SU-DHL-6 (cell line): ENCODE measurements around the gene PSMC2.

Experiments
- H2AFZ ChIP-seq: fragments of 200-600 bp; sonication (generic); 2 replicates; pipeline ENCODE4 v1.6.1; 2014; ENCODE audit warnings: low read depth, mild to moderate bottlenecking, moderate library complexity, mixed read lengths, antibody characterized with exemption, low read length; ENCODE audit not compliant: severe bottlenecking
- H3F3A ChIP-seq: fragments of 200-600 bp; shearing (Covaris generic); 2 replicates; pipeline ENCODE4 v1.6.0; 2016; ENCODE audit warnings: antibody characterized with exemption, mild to moderate bottlenecking; ENCODE audit not compliant: insufficient read depth
- H3K27ac ChIP-seq: fragments of 200-600 bp; sonication (generic); 2 replicates; pipeline ENCODE4 v1.5.1; 2016; ENCODE audit warnings: low read depth, mild to moderate bottlenecking, low read length, moderate library complexity, mixed read lengths
- H3K27me3 ChIP-seq: fragments of 200-600 bp; sonication (generic), shearing (Covaris generic); 2 replicates; pipeline ENCODE4 v1.6.0; 2014; ENCODE audit warnings: mild to moderate bottlenecking, low read length
- H3K36me3 ChIP-seq: fragments of 200-600 bp; sonication (generic); 2 replicates; pipeline ENCODE4 v1.6.1; 2014; ENCODE audit warnings: mild to moderate bottlenecking, low read length, mixed read lengths
- H3K4me2 ChIP-seq: fragments of 300-600, 200-600 bp; shearing (Covaris generic), sonication (generic); 2 replicates; pipeline ENCODE4 v1.6.0; 2014; ENCODE audit warnings: low read length, low read depth, mild to moderate bottlenecking; ENCODE audit not compliant: poor library complexity, severe bottlenecking
- H3K4me3 ChIP-seq: fragments of 200-600 bp; sonication (generic); 2 replicates; pipeline ENCODE4 v1.5.1; 2014; ENCODE audit warnings: antibody characterized with exemption, low read length, mild to moderate bottlenecking, mixed read lengths; ENCODE audit not compliant: insufficient read depth, poor library complexity, severe bottlenecking
- H3K79me2 ChIP-seq: fragments of 200-600 bp; sonication (generic); 2 replicates; pipeline ENCODE4 v1.6.1; 2014; ENCODE audit warnings: mild to moderate bottlenecking, low read length, moderate library complexity; ENCODE audit not compliant: insufficient read depth
- H3K9ac ChIP-seq: fragments of 200-600 bp; sonication (generic); 2 replicates; pipeline ENCODE4 v1.7.0; 2014; ENCODE audit warnings: mild to moderate bottlenecking, low read length
- H3K9me2 ChIP-seq: fragments of 200-600 bp; sonication (generic); replicated peaks from 2 replicates; pipeline ENCODE4 v1.6.1; 2014; ENCODE audit warnings: low read length; ENCODE audit not compliant: insufficient read depth
- H3K9me3 ChIP-seq: fragments of 200-600 bp; sonication (generic); 2 replicates; pipeline ENCODE4 v1.6.1; 2014; ENCODE audit warnings: low read length, mixed read lengths; ENCODE audit not compliant: insufficient read depth
- H4K20me1 ChIP-seq: fragments of 200-600 bp; sonication (generic); 2 replicates; pipeline ENCODE4 v1.6.1; 2014; ENCODE audit warnings: low read depth, mild to moderate bottlenecking, antibody characterized with exemption, low read length, moderate library complexity, mixed read lengths
- CTCF ChIP-seq: fragments of 200-600 bp; sonication (generic); IDR thresholded peaks from one replicate; pipeline ENCODE4 v1.5.1; 2017; ENCODE audit warnings: antibody characterized with exemption, mild to moderate bottlenecking, low read length, moderate library complexity; ENCODE audit not compliant: insufficient read depth, poor library complexity, severe bottlenecking
- EZH2phosphoT487 ChIP-seq: fragments of 200-600 bp; sonication (generic), shearing (Covaris generic); conservative IDR thresholded peaks from 2 replicates; pipeline ENCODE4 v1.6.1; 2018; ENCODE audit warnings: mild to moderate bottlenecking, antibody characterized with exemption, low read length, moderate library complexity, mixed read lengths

PSMC2 gene

GRCh38 chr7:103380395-103381191 is 33.1 kb downstream of the PSMC2 start:
- no peak overlapping the region for H3K27ac ChIP-seq
- H2AFZ ChIP-seq: no peak overlapping the region
- no peaks in the 10 kb centered on the region for H3K9me3 ChIP-seq
- no peak overlapping the region for H3K4me2 ChIP-seq
- TF ChIP-seq CTCF: no peak
- no peaks in the 10 kb centered on the region for H3K27me3 ChIP-seq
- no peak overlapping the region for H3K4me3 ChIP-seq
- no peak overlapping the region for H3K9ac ChIP-seq
- H3F3A ChIP-seq: no peaks in the 10 kb centered on the region
- H4K20me1 ChIP-seq: no peaks in the 10 kb centered on the region
- H3K79me2 ChIP-seq: no peaks in the 10 kb centered on the region
- H3K9me2 ChIP-seq: no peaks in the 10 kb centered on the region
- no peaks in the 10 kb centered on the region for H3K36me3 ChIP-seq

GRCh38 chr7:103381280-103382031 is 34.0 kb downstream of the PSMC2 start:
- Histone ChIP-seq H3K27me3 (no peaks in the 10 kb centered on the region), H3K9ac (no peak overlapping the region), H3K4me2 (no peak overlapping the region), H3K27ac (no peak overlapping the region), H3K36me3 (no peaks in the 10 kb centered on the region), H4K20me1 (no peaks in the 10 kb centered on the region), H2AFZ (no peak overlapping the region), H3K79me2 (no peaks in the 10 kb centered on the region), H3K9me3 (no peaks in the 10 kb centered on the region), H3K9me2 (no peaks in the 10 kb centered on the region), H3K4me3 (no peak overlapping the region), H3F3A (no peaks in the 10 kb centered on the region)
- TF ChIP-seq EZH2phosphoT487: no peak
- no peak for TF ChIP-seq CTCF

GRCh38 chr7:103382032-103382402 is 34.6 kb downstream of the PSMC2 start:
- TF ChIP-seq CTCF: no peak
- no peak for TF ChIP-seq EZH2phosphoT487
- H3F3A ChIP-seq: no peaks in the 10 kb centered on the region
- H4K20me1 ChIP-seq: no peaks in the 10 kb centered on the region
- no peaks in the 10 kb centered on the region for H3K9me2 ChIP-seq
- H2AFZ ChIP-seq: no peak overlapping the region
- H3K9ac ChIP-seq: no peak overlapping the region
- H3K27me3 ChIP-seq: no peaks in the 10 kb centered on the region
- no peak overlapping the region for H3K4me2 ChIP-seq
- H3K79me2 ChIP-seq: no peaks in the 10 kb centered on the region
- H3K27ac ChIP-seq: no peak overlapping the region
- no peaks in the 10 kb centered on the region for H3K36me3 ChIP-seq
- H3K9me3 ChIP-seq: no peaks in the 10 kb centered on the region
- H3K4me3 ChIP-seq: no peak overlapping the region
